MM.1S (cell line): Measurements from ENCODE around the gene P3H1.

Source experiments
- DNase-seq: peaks from one replicate; pipeline ENCODE4 v3.0.0-alpha.2; 2015
- H2AFZ ChIP-seq: fragments of 300-600 bp; sonication (generic); 2 replicates; pipeline ENCODE4 v1.6.0; 2016; ENCODE audit warnings: antibody characterized with exemption, low read length
- H3F3A ChIP-seq: fragments of 300-600 bp; sonication (generic); 2 replicates; pipeline ENCODE4 v1.6.1; 2016; ENCODE audit warnings: mild to moderate bottlenecking, antibody characterized with exemption, low read length, moderate library complexity, mixed read lengths; ENCODE audit not compliant: insufficient read depth
- H3K27ac ChIP-seq: fragments of 300-600 bp; sonication (generic); 2 replicates; pipeline ENCODE4 v1.5.1; 2016; ENCODE audit warnings: mild to moderate bottlenecking, low read length
- H3K27me3 ChIP-seq: fragments of 300-600 bp; sonication (generic); replicated peaks from 2 replicates; pipeline ENCODE4 v1.6.0; 2016; ENCODE audit warnings: low read length; ENCODE audit not compliant: insufficient read depth
- H3K36me3 ChIP-seq: fragments of 300-600 bp; sonication (generic); replicated peaks from 2 replicates; pipeline ENCODE4 v1.6.1; 2016; ENCODE audit warnings: mild to moderate bottlenecking, low read length, mixed read lengths; ENCODE audit not compliant: insufficient read depth
- H3K4me1 ChIP-seq: fragments of 300-600 bp; sonication (generic); 2 replicates; pipeline ENCODE4 v1.6.1; 2016; ENCODE audit warnings: low read length, mixed read lengths
- H3K4me2 ChIP-seq: fragments of 300-600 bp; sonication (generic); 2 replicates; pipeline ENCODE4 v1.6.0; 2016; ENCODE audit warnings: low read depth, low read length
- H3K4me3 ChIP-seq: fragments of 300-600 bp; sonication (generic); 2 replicates; pipeline ENCODE4 v1.5.1; 2016; ENCODE audit warnings: low read length, mixed read lengths
- H3K79me2 ChIP-seq: fragments of 300-600 bp; sonication (generic); 2 replicates; pipeline ENCODE4 v1.6.1; 2016; ENCODE audit warnings: mixed run types, low read length, mixed read lengths
- H3K9ac ChIP-seq: fragments of 300-600 bp; sonication (generic); 2 replicates; pipeline ENCODE4 v1.6.1; 2016; ENCODE audit warnings: low read length, mixed read lengths
- H3K9me2 ChIP-seq: fragments of 300-600 bp; sonication (generic); replicated peaks from 2 replicates; pipeline ENCODE4 v1.6.1; 2016; ENCODE audit warnings: mild to moderate bottlenecking, low read length, mixed read lengths; ENCODE audit not compliant: insufficient read depth
- H3K9me3 ChIP-seq: fragments of 300-600 bp; sonication (generic); replicated peaks from 2 replicates; pipeline ENCODE4 v1.6.1; 2016; ENCODE audit warnings: mild to moderate bottlenecking, low read length, mixed read lengths; ENCODE audit not compliant: insufficient read depth
- H4K20me1 ChIP-seq: fragments of 300-600 bp; sonication (generic); 2 replicates; pipeline ENCODE4 v1.6.1; 2016; ENCODE audit warnings: mild to moderate bottlenecking, low read length, moderate library complexity, mixed read lengths; ENCODE audit not compliant: insufficient read depth
- CTCF ChIP-seq: fragments of 300-600 bp; sonication (generic); IDR thresholded peaks from 2 replicates; pipeline ENCODE4 v1.5.1; 2016; ENCODE audit warnings: antibody characterized with exemption, low read length, mixed read lengths
- EZH2 ChIP-seq: fragments of 300-600 bp; sonication (generic); optimal IDR thresholded peaks from 2 replicates; pipeline ENCODE3; 2017; ENCODE audit warnings: low read depth, mild to moderate bottlenecking, antibody characterized with exemption, low read length, mixed read lengths
- EZH2phosphoT487 ChIP-seq: fragments of 300-600 bp; sonication (generic); IDR thresholded peaks from 2 replicates; pipeline ENCODE4 v1.6.1; 2018; ENCODE audit warnings: antibody characterized with exemption, low read length

The P3H1 gene

DNA sequence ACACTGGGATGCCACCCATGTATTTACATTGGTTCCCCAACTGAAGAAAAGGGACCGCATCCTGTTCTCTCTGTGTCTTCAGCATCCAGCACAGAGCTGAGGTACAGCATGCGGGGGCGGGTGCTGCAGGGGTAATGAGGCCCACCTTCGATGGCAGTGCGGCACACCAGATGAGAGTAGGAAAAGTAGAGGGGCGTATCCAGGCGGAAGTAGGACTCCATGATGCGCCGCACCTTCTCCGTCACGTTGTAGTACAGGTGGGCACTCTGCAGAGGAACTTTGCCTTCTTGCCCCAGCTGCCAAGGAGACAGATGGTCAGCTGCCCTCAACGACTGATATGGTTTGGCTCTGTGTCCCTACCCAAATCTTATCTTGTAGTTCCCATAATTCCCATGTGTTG lies 16.8 kb downstream of the P3H1 start:
- Histone ChIP-seq H3K9me3 (no peaks in the 10 kb centered on the region), H3K4me2 (no peak overlapping the region), H3K9me2 (no peaks in the 10 kb centered on the region), H3K4me1 (no peaks in the 10 kb centered on the region), H3K4me3 (no peak overlapping the region), H2AFZ (no peak overlapping the region), H4K20me1 (no peaks in the 10 kb centered on the region), H3K9ac (no peak overlapping the region), H3K27ac (no peak overlapping the region), H3K27me3 (no peaks in the 10 kb centered on the region), H3K36me3 (no peaks in the 10 kb centered on the region), H3K79me2 (no peaks in the 10 kb centered on the region), H3F3A (no peaks in the 10 kb centered on the region)
- no peak for DNase-seq
- TF ChIP-seq EZH2phosphoT487, result no peak
- no peak for TF ChIP-seq EZH2
- TF ChIP-seq CTCF, result no peak

DNA sequence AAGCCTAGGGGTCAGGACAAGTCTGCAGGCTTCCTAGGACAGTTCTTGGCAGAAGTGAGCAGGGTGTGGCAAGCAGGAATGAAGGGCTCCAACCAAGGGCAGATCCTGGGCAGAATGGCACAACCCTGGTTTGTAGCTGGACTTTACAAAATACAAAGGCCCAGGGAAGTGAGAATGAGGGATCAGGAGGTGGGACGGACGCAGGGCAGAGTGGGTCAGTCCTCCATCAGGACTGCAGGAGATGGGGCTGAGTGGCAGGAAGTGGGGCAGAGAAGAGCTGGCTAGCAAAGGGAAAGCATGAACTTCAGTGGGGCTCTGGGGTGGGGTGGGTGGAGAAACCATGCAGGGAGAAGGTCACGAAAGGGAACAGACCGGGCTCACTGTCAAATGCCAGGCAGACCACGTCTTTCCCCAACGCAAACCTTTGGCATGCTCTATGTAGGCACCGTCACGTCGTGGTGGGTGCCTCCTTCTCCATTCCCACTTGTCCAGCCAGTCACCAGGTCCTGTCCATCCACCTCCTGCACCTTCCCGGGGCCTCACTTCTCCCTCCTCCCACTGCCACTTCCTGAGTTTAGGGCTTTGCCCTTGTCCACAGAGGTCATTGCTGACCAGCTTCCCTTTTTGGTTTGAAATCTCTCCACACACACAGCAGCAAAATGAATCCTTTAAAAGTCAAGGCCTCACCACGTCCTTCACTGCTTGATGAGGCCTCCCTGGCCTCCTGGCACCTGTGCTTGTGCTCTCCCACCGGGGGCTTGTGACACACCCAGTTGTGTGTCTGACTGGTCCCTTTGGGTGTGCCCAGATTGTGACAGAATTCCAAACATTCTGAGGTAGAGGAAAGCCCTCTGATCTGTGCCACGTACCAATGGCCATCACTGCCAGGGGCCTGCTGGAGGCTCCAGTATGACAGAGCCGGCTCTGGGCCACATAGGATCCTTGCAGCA lies 18.1 kb downstream of the P3H1 start:
- Histone ChIP-seq H3K27ac (no peak overlapping the region), H3F3A (no peaks in the 10 kb centered on the region), H3K4me2 (no peak overlapping the region), H3K4me3 (no peak overlapping the region), H3K36me3 (no peaks in the 10 kb centered on the region), H2AFZ (no peak overlapping the region), H3K9me2 (no peaks in the 10 kb centered on the region), H3K4me1 (no peaks in the 10 kb centered on the region), H4K20me1 (no peaks in the 10 kb centered on the region), H3K9ac (no peak overlapping the region), H3K79me2 (no peaks in the 10 kb centered on the region), H3K27me3 (no peaks in the 10 kb centered on the region), H3K9me3 (no peaks in the 10 kb centered on the region)
- DNase-seq, result no peak
- no peak for TF ChIP-seq CTCF
- TF ChIP-seq EZH2phosphoT487, result no peak
- TF ChIP-seq EZH2, result no peak

DNA sequence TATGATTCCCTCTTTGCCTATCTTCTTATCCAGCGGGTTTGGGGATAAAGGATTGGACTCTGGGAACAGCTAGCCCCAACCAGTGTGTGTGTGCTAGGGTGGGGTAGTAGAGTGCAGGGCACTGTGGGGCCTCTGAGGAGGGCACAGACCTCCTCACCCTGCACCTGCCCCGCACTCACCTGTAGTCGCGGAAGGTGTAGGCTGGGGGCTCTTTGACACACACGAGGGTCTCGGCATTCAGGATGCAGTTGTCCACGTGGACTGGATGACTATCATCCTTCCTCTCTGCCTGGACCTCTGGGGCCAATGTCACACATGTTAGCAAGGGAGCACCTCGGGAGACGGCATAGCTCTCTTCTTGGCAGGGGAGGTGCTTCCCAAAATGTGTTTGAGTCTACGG lies 18.8 kb downstream of the P3H1 start:
- Histone ChIP-seq H4K20me1 (no peaks in the 10 kb centered on the region), H3K9me3 (no peaks in the 10 kb centered on the region), H3K27ac (no peak overlapping the region), H3K4me2 (no peak overlapping the region), H3K79me2 (no peaks in the 10 kb centered on the region), H3K36me3 (no peaks in the 10 kb centered on the region), H3K4me3 (no peak overlapping the region), H3F3A (no peaks in the 10 kb centered on the region), H3K9ac (no peak overlapping the region), H3K4me1 (no peaks in the 10 kb centered on the region), H3K27me3 (no peaks in the 10 kb centered on the region), H3K9me2 (no peaks in the 10 kb centered on the region), H2AFZ (no peak overlapping the region)
- TF ChIP-seq CTCF (no peak), EZH2 (no peak), EZH2phosphoT487 (no peak)
- no peak for DNase-seq
